Measurements from ENCODE around the gene CEP85L. TPM values are rescaled to one million over a fixed set of nuclear protein-coding genes. Genes with fewer than 3 reads are reported as not detected.

CEP85L gene
- polyA plus RNA-seq, 1 of the 3 experiments (the other 2 are of a cell fraction), result 1.1 TPM

DNA sequence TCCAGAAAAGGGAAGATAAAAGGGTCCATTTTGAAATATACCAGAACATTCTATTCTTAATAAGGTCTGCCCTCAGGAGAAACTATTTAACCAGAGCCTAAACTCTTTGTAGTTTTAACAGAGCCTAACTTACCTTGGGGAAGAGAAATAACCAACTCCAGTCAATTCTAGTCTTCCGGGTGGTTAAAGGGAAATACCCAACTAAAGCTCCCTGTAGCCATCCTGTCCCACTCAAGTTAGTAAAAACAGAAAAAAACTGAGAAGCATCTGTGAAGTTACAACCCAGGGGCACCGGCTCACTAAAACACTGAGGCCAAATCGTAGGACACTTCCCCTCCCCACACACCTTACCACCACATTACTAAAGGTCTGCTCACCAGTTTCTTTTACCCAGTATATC lies 23.7 kb downstream of the CEP85L start:
- H3K4me2 ChIP-seq, result no peak overlapping the region
- no peak overlapping the region for H3K9ac ChIP-seq
- no peaks in the 10 kb centered on the region; the same call in 1 of the 2 replicates for H3K9me2 ChIP-seq
- no peaks in the 10 kb centered on the region for H3K27me3 ChIP-seq (ENCODE audit: insufficient read depth)
- peaks cover 3 to 15% of the 10 kb centered on the region in 2 experiments for H3K36me3 ChIP-seq (replicated peaks in 1 of 2; ENCODE audit: control insufficient read depth in 1 of 2, insufficient read depth in 2 of 2, low read length in 1 of 2)
- H3F3A ChIP-seq (replicated peaks; ENCODE audit: insufficient read depth), result no peaks in the 10 kb centered on the region
- H2AFZ ChIP-seq (ENCODE audit: low read depth), result no peak overlapping the region
- peaks cover 58% of the 10 kb centered on the region for H3K79me2 ChIP-seq (ENCODE audit: insufficient read depth)
- H4K20me1 ChIP-seq (ENCODE audit: insufficient read depth), result no peaks in the 10 kb centered on the region
- CTCF ChIA-PET, result interaction anchor here (0.8 to 1.0 kb wide), 2 partner anchors 62 to 345 kb away, joined by 3 read pairs; no protein-coding TSS in a partner anchor
- no peaks in the 10 kb centered on the region for H3K9me3 ChIP-seq
- no peaks in the 10 kb centered on the region for H3K4me1 ChIP-seq (ENCODE audit: control insufficient read depth in 1 of 2, insufficient read depth in 2 of 2, low read depth in 1 of 2, low read length in 1 of 2)
- H3K27ac ChIP-seq (ENCODE audit: low read depth in 2 of 2, low read length in 1 of 2), result no peak overlapping the region
- TF ChIP-seq, protein P1, sequence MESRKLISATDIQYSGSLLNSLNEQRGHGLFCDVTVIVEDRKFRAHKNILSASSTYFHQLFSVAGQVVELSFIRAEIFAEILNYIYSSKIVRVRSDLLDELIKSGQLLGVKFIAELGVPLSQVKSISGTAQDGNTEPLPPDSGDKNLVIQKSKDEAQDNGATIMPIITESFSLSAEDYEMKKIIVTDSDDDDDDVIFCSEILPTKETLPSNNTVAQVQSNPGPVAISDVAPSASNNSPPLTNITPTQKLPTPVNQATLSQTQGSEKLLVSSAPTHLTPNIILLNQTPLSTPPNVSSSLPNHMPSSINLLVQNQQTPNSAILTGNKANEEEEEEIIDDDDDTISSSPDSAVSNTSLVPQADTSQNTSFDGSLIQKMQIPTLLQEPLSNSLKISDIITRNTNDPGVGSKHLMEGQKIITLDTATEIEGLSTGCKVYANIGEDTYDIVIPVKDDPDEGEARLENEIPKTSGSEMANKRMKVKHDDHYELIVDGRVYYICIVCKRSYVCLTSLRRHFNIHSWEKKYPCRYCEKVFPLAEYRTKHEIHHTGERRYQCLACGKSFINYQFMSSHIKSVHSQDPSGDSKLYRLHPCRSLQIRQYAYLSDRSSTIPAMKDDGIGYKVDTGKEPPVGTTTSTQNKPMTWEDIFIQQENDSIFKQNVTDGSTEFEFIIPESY (IDR thresholded peaks at IDR 0.05; ENCODE audit: borderline replicate concordance, low read depth), result no peak
- TF ChIP-seq, protein P2, sequence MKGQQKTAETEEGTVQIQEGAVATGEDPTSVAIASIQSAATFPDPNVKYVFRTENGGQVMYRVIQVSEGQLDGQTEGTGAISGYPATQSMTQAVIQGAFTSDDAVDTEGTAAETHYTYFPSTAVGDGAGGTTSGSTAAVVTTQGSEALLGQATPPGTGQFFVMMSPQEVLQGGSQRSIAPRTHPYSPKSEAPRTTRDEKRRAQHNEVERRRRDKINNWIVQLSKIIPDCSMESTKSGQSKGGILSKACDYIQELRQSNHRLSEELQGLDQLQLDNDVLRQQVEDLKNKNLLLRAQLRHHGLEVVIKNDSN (IDR thresholded peaks at IDR 0.05; ENCODE audit: borderline replicate concordance, low read depth), result no peak
- TF ChIP-seq EP300 (IDR thresholded peaks at IDR 0.05; ENCODE audit: borderline replicate concordance in 1 of 2, low read depth in 1 of 2, low read length in 1 of 2) (no peak), TEAD4 (IDR thresholded peaks at IDR 0.05; ENCODE audit: borderline replicate concordance, insufficient read depth) (no peak), TCF12 (IDR thresholded peaks at IDR 0.05) (no peak), RFX5 (IDR thresholded peaks at IDR 0.05; ENCODE audit: low read length) (no peak), MXI1 (IDR thresholded peaks at IDR 0.05; ENCODE audit: low read depth, low read length) (no peak), POLR2AphosphoS5 (IDR thresholded peaks at IDR 0.05; ENCODE audit: low read depth, low read length) (no peak)
- TF ChIP-seq, protein P3, sequence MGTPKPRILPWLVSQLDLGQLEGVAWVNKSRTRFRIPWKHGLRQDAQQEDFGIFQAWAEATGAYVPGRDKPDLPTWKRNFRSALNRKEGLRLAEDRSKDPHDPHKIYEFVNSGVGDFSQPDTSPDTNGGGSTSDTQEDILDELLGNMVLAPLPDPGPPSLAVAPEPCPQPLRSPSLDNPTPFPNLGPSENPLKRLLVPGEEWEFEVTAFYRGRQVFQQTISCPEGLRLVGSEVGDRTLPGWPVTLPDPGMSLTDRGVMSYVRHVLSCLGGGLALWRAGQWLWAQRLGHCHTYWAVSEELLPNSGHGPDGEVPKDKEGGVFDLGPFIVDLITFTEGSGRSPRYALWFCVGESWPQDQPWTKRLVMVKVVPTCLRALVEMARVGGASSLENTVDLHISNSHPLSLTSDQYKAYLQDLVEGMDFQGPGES (IDR thresholded peaks at IDR 0.05; ENCODE audit: low read depth, low read length), result no peak
- TF ChIP-seq, protein P4, sequence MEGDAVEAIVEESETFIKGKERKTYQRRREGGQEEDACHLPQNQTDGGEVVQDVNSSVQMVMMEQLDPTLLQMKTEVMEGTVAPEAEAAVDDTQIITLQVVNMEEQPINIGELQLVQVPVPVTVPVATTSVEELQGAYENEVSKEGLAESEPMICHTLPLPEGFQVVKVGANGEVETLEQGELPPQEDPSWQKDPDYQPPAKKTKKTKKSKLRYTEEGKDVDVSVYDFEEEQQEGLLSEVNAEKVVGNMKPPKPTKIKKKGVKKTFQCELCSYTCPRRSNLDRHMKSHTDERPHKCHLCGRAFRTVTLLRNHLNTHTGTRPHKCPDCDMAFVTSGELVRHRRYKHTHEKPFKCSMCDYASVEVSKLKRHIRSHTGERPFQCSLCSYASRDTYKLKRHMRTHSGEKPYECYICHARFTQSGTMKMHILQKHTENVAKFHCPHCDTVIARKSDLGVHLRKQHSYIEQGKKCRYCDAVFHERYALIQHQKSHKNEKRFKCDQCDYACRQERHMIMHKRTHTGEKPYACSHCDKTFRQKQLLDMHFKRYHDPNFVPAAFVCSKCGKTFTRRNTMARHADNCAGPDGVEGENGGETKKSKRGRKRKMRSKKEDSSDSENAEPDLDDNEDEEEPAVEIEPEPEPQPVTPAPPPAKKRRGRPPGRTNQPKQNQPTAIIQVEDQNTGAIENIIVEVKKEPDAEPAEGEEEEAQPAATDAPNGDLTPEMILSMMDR (IDR thresholded peaks at IDR 0.05), result no peak
- 100% methylated on average over 3 of the region's 3 CpGs for WGBS (ENCODE audit: low lambda C conversion rate)
- H3K4me3 ChIP-seq (ENCODE audit: low read depth in 2 of 2, low read length in 1 of 2), result no peak overlapping the region
- POLR2A ChIA-PET, result no interaction called here
- DNase-seq, result no peak

DNA sequence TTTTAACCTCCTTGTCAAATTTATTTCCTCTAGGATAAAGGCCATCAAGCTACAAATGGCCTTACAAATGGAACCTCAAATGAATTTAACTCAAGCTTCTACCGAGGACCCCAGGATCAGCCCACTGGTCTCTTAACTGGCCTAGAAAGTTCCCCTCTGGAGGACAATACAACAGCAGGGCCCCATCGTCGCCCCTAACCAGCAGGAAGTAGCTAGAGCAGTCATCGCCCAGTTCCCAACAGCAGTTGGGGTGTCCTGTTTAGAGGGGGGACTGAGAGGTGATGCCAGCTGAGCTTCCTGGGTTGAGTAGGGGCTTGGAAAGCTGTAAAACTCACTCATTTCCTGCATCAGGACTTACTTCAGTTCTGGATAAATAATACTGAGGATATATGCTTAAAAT lies 25.6 kb downstream of the CEP85L start:
- Histone ChIP-seq H3K27ac (ENCODE audit: low read depth in 2 of 2, low read length in 1 of 2) (no peak overlapping the region), H3K79me2 (ENCODE audit: insufficient read depth) (peaks cover 63% of the 10 kb centered on the region), H3K4me2 (no peak overlapping the region), H2AFZ (ENCODE audit: low read depth) (no peak overlapping the region), H3K27me3 (ENCODE audit: insufficient read depth) (no peaks in the 10 kb centered on the region), H3K9me2 (no peaks in the 10 kb centered on the region; the same call in 1 of the 2 replicates), H3F3A (replicated peaks; ENCODE audit: insufficient read depth) (no peaks in the 10 kb centered on the region), H3K4me3 (ENCODE audit: low read depth in 2 of 2, low read length in 1 of 2) (no peak overlapping the region), H3K9ac (no peak overlapping the region), H3K36me3 (replicated peaks in 1 of 2; ENCODE audit: control insufficient read depth in 1 of 2, insufficient read depth in 2 of 2, low read length in 1 of 2) (peaks cover 3 to 12% of the 10 kb centered on the region in 2 experiments), H3K9me3 (no peaks in the 10 kb centered on the region), H3K4me1 (ENCODE audit: control insufficient read depth in 1 of 2, insufficient read depth in 2 of 2, low read depth in 1 of 2, low read length in 1 of 2) (no peaks in the 10 kb centered on the region), H4K20me1 (ENCODE audit: insufficient read depth) (no peaks in the 10 kb centered on the region)
- ChIA-PET POLR2A (no interaction called here), CTCF (interaction anchor here (0.7 to 1.1 kb wide), 2 partner anchors 9 kb away, joined by 3 read pairs; no protein-coding TSS in a partner anchor)
- WGBS (ENCODE audit: low lambda C conversion rate), result 97% methylated on average over 4 of the region's 4 CpGs
- no peak for DNase-seq
- TF ChIP-seq NRF1 (IDR thresholded peaks at IDR 0.05; ENCODE audit: low read depth, low read length) (no peak), JUND (IDR thresholded peaks at IDR 0.05) (no peak), ELF1 (IDR thresholded peaks at IDR 0.05) (no peak)
- TF ChIP-seq, protein P5, sequence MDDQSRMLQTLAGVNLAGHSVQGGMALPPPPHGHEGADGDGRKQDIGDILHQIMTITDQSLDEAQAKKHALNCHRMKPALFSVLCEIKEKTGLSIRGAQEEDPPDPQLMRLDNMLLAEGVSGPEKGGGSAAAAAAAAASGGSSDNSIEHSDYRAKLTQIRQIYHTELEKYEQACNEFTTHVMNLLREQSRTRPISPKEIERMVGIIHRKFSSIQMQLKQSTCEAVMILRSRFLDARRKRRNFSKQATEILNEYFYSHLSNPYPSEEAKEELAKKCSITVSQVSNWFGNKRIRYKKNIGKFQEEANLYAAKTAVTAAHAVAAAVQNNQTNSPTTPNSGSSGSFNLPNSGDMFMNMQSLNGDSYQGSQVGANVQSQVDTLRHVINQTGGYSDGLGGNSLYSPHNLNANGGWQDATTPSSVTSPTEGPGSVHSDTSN (IDR thresholded peaks at IDR 0.05), result no peak
- TF ChIP-seq, protein P6, sequence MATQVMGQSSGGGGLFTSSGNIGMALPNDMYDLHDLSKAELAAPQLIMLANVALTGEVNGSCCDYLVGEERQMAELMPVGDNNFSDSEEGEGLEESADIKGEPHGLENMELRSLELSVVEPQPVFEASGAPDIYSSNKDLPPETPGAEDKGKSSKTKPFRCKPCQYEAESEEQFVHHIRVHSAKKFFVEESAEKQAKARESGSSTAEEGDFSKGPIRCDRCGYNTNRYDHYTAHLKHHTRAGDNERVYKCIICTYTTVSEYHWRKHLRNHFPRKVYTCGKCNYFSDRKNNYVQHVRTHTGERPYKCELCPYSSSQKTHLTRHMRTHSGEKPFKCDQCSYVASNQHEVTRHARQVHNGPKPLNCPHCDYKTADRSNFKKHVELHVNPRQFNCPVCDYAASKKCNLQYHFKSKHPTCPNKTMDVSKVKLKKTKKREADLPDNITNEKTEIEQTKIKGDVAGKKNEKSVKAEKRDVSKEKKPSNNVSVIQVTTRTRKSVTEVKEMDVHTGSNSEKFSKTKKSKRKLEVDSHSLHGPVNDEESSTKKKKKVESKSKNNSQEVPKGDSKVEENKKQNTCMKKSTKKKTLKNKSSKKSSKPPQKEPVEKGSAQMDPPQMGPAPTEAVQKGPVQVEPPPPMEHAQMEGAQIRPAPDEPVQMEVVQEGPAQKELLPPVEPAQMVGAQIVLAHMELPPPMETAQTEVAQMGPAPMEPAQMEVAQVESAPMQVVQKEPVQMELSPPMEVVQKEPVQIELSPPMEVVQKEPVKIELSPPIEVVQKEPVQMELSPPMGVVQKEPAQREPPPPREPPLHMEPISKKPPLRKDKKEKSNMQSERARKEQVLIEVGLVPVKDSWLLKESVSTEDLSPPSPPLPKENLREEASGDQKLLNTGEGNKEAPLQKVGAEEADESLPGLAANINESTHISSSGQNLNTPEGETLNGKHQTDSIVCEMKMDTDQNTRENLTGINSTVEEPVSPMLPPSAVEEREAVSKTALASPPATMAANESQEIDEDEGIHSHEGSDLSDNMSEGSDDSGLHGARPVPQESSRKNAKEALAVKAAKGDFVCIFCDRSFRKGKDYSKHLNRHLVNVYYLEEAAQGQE (IDR thresholded peaks at IDR 0.05; ENCODE audit: low read depth, low read length), result no peak

Measured in SK-N-SH (cell line).